ENCODE measurements around the gene DCAF4. TPM values are rescaled to one million over a fixed set of nuclear protein-coding genes. Genes with fewer than 3 reads are reported as not detected.

Gene DCAF4
- total RNA-seq, 3 donors from 2014 or later (not counting 1 experiment from before 2014, with no cell fraction given), result 4.6 to 18.6 (median 16.5) TPM

DNA sequence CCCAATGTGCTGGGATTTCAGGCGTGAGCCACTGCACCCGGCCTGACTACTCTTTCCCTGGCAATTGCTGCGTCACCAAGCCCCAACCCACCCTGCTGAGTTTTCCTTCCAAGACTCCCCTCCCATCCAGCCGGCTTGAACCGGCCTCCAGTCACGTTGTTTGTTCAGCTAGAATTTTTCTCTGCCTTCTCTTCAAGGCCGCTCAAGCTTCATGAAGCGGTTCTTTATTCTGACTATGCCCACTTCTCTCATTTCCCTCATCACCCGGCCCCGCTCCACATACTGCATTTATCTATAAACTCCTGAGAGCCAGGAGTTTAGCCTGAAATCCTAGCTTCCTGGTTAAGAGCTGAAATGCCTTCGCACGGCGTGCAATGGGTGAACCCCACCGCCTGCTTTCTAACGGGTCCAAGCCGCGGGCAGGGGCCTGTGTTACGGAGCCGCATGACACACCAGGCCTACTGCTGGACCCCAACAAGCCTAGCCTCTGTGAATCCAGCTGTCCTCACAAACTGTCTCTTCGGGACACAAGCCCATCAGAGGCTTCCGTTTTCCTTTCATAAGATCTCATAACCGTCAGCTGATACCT is 999 bp upstream of the DCAF4 start:
- no peaks in the 10 kb centered on the region for H3K9me3 ChIP-seq (ENCODE audit: control insufficient read depth, insufficient read depth, low read length)
- H3K27ac Mint-ChIP-seq, result peak overlapping the region; percentile 74 to 83
- peaks cover 17% of the 10 kb centered on the region for H3K4me1 ChIP-seq (ENCODE audit: control insufficient read depth, insufficient read depth, low read length)
- no peak for ATAC-seq
- peaks cover 8 to 18% of the 10 kb centered on the region in 2 donors for H3K4me1 Mint-ChIP-seq
- H3K4me3 ChIP-seq (ENCODE audit: low read length), result no peak overlapping the region
- H3K36me3 ChIP-seq (ENCODE audit: control insufficient read depth, insufficient read depth, low read length), result no peaks in the 10 kb centered on the region
- peak overlapping the region; percentile 60 for H3K27ac ChIP-seq (ENCODE audit: low read length)
- peaks cover 5% of the 10 kb centered on the region for H3K27me3 ChIP-seq (ENCODE audit: control insufficient read depth, insufficient read depth, low read length)
- H3K27me3 Mint-ChIP-seq (ENCODE audit: low read depth in 2 of 2), result peaks cover under 1 to 13% of the 10 kb centered on the region in 2 donors
- no peaks in the 10 kb centered on the region for H3K9me3 Mint-ChIP-seq
- 93% methylated on average over 22 of the region's 22 CpGs for WGBS (ENCODE audit: insufficient coverage)
- H3K36me3 Mint-ChIP-seq, result no peaks in the 10 kb centered on the region
- TF ChIP-seq, protein P1, sequence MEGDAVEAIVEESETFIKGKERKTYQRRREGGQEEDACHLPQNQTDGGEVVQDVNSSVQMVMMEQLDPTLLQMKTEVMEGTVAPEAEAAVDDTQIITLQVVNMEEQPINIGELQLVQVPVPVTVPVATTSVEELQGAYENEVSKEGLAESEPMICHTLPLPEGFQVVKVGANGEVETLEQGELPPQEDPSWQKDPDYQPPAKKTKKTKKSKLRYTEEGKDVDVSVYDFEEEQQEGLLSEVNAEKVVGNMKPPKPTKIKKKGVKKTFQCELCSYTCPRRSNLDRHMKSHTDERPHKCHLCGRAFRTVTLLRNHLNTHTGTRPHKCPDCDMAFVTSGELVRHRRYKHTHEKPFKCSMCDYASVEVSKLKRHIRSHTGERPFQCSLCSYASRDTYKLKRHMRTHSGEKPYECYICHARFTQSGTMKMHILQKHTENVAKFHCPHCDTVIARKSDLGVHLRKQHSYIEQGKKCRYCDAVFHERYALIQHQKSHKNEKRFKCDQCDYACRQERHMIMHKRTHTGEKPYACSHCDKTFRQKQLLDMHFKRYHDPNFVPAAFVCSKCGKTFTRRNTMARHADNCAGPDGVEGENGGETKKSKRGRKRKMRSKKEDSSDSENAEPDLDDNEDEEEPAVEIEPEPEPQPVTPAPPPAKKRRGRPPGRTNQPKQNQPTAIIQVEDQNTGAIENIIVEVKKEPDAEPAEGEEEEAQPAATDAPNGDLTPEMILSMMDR (IDR thresholded peaks at IDR 0.05), result no peak
- H3K4me3 Mint-ChIP-seq, result peak overlapping the region; percentile 93
- no peak for DNase-seq
- intact Hi-C loops (cut with micrococcal nuclease), result no loop called here

DNA sequence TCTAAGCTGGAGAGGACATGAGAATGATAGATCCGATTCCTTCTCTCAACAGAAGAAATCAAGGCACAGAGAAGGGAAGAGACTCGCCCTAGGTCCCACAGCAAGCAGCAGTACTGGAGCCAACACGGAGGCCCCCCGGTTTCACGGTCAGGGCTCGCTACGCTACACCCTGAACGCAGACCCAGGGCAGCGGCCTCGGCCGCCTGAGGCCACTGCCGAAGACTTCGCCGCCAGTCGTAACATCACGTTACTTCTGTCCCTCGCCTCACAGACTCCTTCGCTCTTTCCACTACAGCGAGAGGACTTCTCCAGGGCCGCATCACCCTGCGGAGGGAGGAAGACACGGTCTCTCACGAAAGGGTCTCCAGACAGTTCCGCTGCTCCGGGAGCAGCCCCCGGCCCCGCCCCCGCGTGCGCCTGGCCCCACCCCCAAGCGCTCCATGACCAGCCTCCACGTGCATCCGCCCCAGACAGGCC is 411 bp upstream of the DCAF4 start:
- TF ChIP-seq, protein P1 (IDR thresholded peaks at IDR 0.05), result no peak
- Histone ChIP-seq H3K27me3 (ENCODE audit: control insufficient read depth, insufficient read depth, low read length) (peaks cover 5% of the 10 kb centered on the region), H3K4me1 (ENCODE audit: control insufficient read depth, insufficient read depth, low read length) (peaks cover 17% of the 10 kb centered on the region), H3K27ac (ENCODE audit: low read length) (peak overlapping the region; percentile 60), H3K9me3 (ENCODE audit: control insufficient read depth, insufficient read depth, low read length) (no peaks in the 10 kb centered on the region), H3K36me3 (ENCODE audit: control insufficient read depth, insufficient read depth, low read length) (no peaks in the 10 kb centered on the region), H3K4me3 (ENCODE audit: low read length) (peak overlapping the region; percentile 76)
- Mint-ChIP-seq H3K27me3 (ENCODE audit: low read depth in 2 of 2) (peaks cover 0 to 11% of the 10 kb centered on the region in 2 donors), H3K9me3 (no peaks in the 10 kb centered on the region), H3K4me1 (peaks cover 8 to 18% of the 10 kb centered on the region in 2 donors), H3K4me3 (peak overlapping the region; percentile 93), H3K27ac (peak overlapping the region; percentile 74 to 83), H3K36me3 (no peaks in the 10 kb centered on the region)
- intact Hi-C loops (cut with micrococcal nuclease), result loop anchor here (1.0 to 2.0 kb wide), 2 partner anchors 32 to 133 kb away; partner anchors contain the start of genes DPF3 and RBM25
- 4% methylated on average over 33 of the region's 33 CpGs for WGBS (ENCODE audit: insufficient coverage)
- ATAC-seq (no peak), DNase-seq (no peak)

DNA sequence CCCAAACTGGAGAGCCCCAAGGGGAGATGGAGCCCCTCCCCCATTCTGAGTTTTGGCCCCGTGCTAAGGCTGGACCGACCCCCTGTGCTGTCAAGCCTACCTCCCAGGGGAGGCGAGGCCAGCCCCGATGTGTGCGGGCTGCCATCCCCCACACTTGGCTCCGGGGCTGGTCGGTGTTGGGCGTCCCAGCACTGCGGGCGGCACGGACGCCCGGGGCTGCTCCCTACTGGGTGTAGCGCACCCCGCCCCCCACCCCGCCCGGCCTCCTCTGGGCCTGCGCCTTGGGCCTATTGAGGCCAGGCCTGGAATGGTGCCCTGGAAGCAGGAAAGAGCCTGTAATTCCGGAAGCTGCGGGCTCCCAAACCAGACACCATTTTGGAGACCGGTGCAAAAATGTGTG is 2.6 kb downstream of the DCAF4 start:
- Mint-ChIP-seq H3K9me3 (no peaks in the 10 kb centered on the region), H3K4me3 (no peak overlapping the region), H3K27ac (no peak overlapping the region), H3K27me3 (ENCODE audit: low read depth in 2 of 2) (peaks cover 0 to 7% of the 10 kb centered on the region in 2 donors), H3K4me1 (peaks cover 8 to 24% of the 10 kb centered on the region in 2 donors), H3K36me3 (no peaks in the 10 kb centered on the region)
- intact Hi-C loops (cut with micrococcal nuclease), result no loop called here
- H3K4me1 ChIP-seq (ENCODE audit: control insufficient read depth, insufficient read depth, low read length), result peaks cover 17% of the 10 kb centered on the region
- no peak for DNase-seq
- no peaks in the 10 kb centered on the region for H3K9me3 ChIP-seq (ENCODE audit: control insufficient read depth, insufficient read depth, low read length)
- no peak overlapping the region for H3K27ac ChIP-seq (ENCODE audit: low read length)
- H3K4me3 ChIP-seq (ENCODE audit: low read length), result no peak overlapping the region
- no peaks in the 10 kb centered on the region for H3K36me3 ChIP-seq (ENCODE audit: control insufficient read depth, insufficient read depth, low read length)
- H3K27me3 ChIP-seq (ENCODE audit: control insufficient read depth, insufficient read depth, low read length), result no peaks in the 10 kb centered on the region
- ATAC-seq, result no peak
- TF ChIP-seq, protein P1 (IDR thresholded peaks at IDR 0.05), result no peak
- 92% methylated on average over 21 of the region's 21 CpGs for WGBS (ENCODE audit: insufficient coverage)
